Ishikawa (cell line): ENCODE data around the gene WDR82.

Experiments
- CEBPB ChIP-seq: IDR thresholded peaks from 2 replicates; pipeline ENCODE4 v1.6.1; 2012
- EGR1 ChIP-seq: IDR thresholded peaks from 2 replicates; pipeline ENCODE4 v1.6.1; 2012
- FOXM1 ChIP-seq: IDR thresholded peaks from 2 replicates; pipeline ENCODE4 v1.6.1; 2012; ENCODE audit warnings: low read depth, borderline replicate concordance
- TAF1 ChIP-seq: IDR thresholded peaks from 2 replicates; pipeline ENCODE4 v1.6.1; 2012; ENCODE audit warnings: low read depth, mild to moderate bottlenecking
- YY1 ChIP-seq: IDR thresholded peaks from 2 replicates; pipeline ENCODE4 v1.6.1; 2012; ENCODE audit warnings: low read depth
- ZBTB7A ChIP-seq: IDR thresholded peaks from 2 replicates; pipeline ENCODE4 v1.6.1; 2012; ENCODE audit warnings: low read depth
- TF ChIP-seq, protein P1 (sequence below): IDR thresholded peaks from 2 replicates; pipeline ENCODE4 v1.6.1; 2012

DNA sequence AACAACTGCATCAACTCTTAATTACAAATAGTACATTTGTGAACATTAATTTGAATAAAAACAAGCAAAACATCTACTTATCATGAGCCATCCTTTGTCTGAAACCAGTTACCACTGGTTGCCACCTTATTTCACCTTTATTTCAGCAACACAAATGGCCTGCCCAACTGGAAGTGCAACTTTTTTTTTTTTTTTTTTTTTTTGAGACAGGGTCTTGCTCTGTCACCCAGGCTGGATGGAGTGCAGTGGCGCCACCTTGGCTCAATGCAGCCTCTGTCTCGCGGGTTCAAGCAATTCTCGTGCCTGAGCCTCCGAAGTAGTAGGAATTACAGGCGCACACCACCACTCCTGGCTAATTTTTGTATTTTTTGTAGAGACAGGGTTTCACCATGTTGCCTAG is 13.1 kb downstream of the WDR82 start:
- TF ChIP-seq YY1 (no peak), CEBPB (no peak), TAF1 (no peak), EGR1 (no peak), ZBTB7A (no peak), FOXM1 (no peak)
- TF ChIP-seq, protein P1, sequence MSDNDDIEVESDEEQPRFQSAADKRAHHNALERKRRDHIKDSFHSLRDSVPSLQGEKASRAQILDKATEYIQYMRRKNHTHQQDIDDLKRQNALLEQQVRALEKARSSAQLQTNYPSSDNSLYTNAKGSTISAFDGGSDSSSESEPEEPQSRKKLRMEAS = no peak
